NCI-H2029 treated with DMSO at 0.1 percent for 48 hours (cell line): Measurements from ENCODE around the gene NKX6-2.
"Not testable (repeated sequence)": the region's sequence is repeated elsewhere in the genome, so short reads cannot be mapped to it uniquely, and the experiment has no call there.

Experiments used
- DNase-seq: peaks from one replicate; lab custom pipeline; 2025; lab: John Stamatoyannopoulos, UW

NKX6-2 gene

GRCh38 chr10:132755166-132755711 is 30.7 kb downstream of the NKX6-2 start:
- DNase-seq: no peak

GRCh38 chr10:132754071-132754470 is 31.9 kb downstream of the NKX6-2 start:
- no peak for DNase-seq

GRCh38 chr10:132753596-132753995 is 32.4 kb downstream of the NKX6-2 start:
- no peak for DNase-seq

GRCh38 chr10:132752961-132753360 is 33.0 kb downstream of the NKX6-2 start:
- no peak for DNase-seq

- DNase-seq: no peak
These were observed 33.6 kb downstream of the NKX6-2 start for GRCh38 chr10:132752378-132752777.

- no peak for DNase-seq
These were observed 35.0 kb downstream of the NKX6-2 start for GRCh38 chr10:132750936-132751335.

- no peak for DNase-seq
These were observed 36.6 kb downstream of the NKX6-2 start for GRCh38 chr10:132749371-132749795.

GRCh38 chr10:132748545-132749370 is 37.2 kb downstream of the NKX6-2 start:
- no peak for DNase-seq

- no peak for DNase-seq
These were observed 37.8 kb downstream of the NKX6-2 start for GRCh38 chr10:132748135-132748534.

GRCh38 chr10:132746801-132747625 is 38.9 kb downstream of the NKX6-2 start:
- no peak for DNase-seq

GRCh38 chr10:132746386-132746785 is 39.6 kb downstream of the NKX6-2 start:
- no peak for DNase-seq

GRCh38 chr10:132745971-132746370 is 40.0 kb downstream of the NKX6-2 start:
- no peak for DNase-seq

- no peak for DNase-seq
These were observed 40.4 kb downstream of the NKX6-2 start for GRCh38 chr10:132745511-132745910.

- DNase-seq: no peak
These were observed 41.1 kb downstream of the NKX6-2 start for GRCh38 chr10:132744839-132745238.

- DNase-seq: no peak
These were observed 41.9 kb downstream of the NKX6-2 start for GRCh38 chr10:132743925-132744490.

- not testable (repeated sequence) for DNase-seq
These were observed 42.6 kb downstream of the NKX6-2 start for GRCh38 chr10:132743196-132743924.

- no peak for DNase-seq
These were observed 43.1 kb downstream of the NKX6-2 start for GRCh38 chr10:132742837-132743194.

GRCh38 chr10:132742167-132742836 is 43.6 kb downstream of the NKX6-2 start:
- no peak for DNase-seq

- DNase-seq: no peak
These were observed 45.4 kb downstream of the NKX6-2 start for GRCh38 chr10:132740588-132740987.

- no peak for DNase-seq
These were observed 46.7 kb downstream of the NKX6-2 start for GRCh38 chr10:132739225-132739613.
